SHP77 treated with DMSO at 0.1 percent for 48 hours (cell line): ENCODE data around the gene DPEP2.
"Not testable (repeated sequence)": the region's sequence is repeated elsewhere in the genome, so short reads cannot be mapped to it uniquely, and the experiment has no call there.

Source experiments
- DNase-seq: peaks from one replicate; lab custom pipeline; 2025; lab: John Stamatoyannopoulos, UW

DPEP2 gene

DNA sequence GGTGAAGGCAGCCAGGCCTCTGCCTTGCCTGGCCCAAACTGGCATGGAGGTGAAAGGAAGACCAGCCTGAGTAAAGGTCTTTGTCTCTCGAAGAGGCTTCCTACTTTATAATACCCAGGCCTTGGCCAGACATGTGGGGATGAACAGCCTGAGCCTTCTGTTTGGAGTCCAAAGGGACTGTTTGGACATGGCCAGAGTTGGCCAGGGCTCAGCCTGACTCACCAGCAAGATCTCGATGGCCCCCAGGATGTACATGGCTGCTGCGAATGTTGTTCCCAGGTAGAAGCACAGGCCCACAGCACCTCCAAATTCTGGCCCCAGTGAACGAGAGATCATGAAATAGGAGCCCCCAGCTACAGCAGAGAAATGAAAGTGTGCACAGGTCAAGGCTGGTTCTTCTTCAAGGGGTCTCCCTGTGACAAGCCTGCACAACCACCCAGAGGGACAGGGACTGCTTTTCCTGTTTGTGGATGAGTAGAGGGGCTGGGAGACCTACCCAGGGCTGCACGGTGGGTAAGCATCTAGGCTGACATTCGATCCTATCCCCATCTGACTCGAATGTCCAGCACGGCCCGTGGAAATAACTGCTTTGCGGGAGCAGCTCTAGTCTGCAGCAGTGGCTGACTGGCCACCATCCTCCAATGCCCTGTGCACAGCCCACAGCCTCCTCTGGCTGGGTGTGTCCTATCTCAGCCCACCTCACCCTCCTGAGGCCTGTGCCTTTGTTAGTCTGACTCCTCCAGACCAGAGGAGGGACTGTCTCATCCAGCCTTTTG, 44.7 kb downstream of the DPEP2 start:
- no peak for DNase-seq

DNA sequence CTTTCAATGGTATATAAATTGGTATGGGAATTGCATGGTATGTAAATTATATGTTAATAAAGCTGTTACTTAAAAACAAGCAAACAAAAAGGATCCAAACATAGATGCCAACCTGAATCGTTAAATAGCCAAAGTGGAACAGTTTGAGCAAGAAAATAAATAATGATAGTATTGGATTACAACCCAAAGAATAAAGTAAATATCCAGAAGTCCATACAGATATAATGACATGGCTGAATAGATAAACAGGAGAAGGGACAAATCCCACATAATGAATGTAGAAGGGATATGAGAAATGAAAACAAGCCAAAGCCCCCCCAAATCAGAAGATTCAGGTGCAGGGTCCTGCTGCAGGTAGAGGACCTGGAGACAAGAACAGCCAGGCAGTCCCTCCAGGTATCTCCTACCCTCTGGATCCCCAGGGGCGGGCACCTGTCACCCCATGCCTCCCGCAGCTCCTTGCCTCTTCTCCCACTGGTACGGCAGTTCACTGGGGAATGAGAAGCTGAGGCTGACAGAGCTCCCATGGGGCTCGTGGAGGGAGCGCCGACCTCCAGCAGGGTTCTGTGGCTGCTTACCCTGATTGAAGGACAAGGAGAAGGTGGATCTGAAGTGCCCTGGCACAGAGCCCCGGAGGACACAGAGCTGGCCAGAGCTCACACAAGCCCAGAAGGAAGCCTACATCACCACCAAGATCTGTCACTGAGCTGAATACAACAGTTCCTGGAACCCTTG, 45.5 kb downstream of the DPEP2 start:
- DNase-seq: no peak

DNA sequence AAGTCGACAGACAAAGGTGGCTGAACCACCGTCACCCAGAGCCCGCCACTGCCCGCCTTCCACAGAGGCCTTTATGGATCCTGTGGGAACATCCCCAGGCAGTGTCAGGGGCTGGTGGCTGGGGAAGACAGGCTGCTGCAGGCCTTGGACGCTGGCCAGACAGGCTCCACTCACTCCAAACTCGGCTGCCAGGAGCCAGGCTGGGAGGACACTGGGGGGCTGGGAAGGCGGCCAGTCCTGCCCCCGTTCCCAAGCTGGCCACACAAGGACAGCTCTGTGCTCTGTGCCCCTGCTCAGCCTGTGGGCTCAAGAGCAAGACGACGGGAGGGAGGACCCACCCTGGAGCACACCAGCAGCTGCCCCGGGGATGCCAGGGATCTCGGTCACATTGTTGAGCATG, 47.8 kb downstream of the DPEP2 start:
- no peak for DNase-seq

DNA sequence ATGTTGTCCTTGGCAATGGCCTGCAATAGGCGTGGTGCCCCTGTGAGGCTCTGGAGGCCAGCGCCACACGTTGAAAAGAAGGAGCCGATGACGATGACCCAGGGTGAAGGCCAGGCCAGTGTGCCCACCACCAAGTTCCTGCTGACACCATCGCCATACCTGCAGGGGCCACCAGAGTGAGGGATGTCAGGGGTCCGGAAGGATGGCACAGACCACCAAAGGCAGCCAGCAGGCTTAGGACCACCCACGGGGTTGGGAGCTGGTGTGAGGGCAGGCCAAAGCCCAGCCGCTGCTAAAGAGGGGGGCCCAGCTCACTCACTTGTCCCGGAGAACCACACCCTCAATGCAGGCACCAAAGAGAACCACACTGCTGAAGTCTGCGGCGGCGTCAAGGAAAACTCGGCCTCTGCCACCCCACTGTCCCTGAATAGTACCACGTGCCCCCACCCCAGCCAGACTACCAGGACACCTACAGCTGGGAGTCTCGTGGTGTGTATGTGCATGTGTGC, 48.9 kb downstream of the DPEP2 start:
- DNase-seq: no peak

DNA sequence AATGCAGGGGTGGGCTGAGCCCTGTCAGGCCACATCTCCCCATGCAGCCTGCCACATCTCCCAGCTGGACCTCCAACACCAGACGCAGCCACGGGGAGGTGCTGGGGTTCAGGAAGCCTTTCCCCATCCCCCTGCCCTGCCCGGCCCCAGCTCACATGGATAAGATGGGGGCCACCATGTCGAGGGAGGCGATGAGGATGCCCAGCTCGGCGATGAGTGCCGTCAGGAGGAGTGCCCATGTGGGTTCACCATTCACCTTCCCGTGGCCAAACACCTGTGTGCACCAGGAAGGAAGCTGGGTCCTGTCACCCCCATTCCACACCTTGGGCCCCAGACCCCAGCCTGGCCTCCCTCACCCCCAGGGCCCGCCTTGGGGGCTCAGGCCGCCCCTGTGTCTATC, 49.6 kb downstream of the DPEP2 start:
- DNase-seq: no peak

DNA sequence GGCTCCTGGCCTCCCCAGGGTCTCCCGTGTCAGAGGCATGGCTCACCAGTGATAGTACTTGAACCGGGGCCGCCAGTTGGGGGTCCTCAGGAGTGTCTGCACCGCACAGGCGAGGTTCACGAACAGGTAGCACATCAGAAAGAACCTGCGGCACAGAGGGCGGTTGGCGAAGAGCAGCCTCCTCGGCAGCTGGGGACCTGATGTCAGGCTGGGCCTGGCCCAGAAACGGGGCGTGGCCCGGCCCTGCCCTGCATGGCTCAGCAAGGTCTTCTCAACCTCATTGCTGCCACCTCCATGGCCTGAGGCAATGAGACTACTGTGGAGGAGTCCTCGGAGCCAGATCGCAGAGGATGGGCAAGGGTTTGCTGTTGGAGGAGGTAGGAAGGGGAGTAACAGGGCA, 51.3 kb downstream of the DPEP2 start:
- no peak for DNase-seq

DNA sequence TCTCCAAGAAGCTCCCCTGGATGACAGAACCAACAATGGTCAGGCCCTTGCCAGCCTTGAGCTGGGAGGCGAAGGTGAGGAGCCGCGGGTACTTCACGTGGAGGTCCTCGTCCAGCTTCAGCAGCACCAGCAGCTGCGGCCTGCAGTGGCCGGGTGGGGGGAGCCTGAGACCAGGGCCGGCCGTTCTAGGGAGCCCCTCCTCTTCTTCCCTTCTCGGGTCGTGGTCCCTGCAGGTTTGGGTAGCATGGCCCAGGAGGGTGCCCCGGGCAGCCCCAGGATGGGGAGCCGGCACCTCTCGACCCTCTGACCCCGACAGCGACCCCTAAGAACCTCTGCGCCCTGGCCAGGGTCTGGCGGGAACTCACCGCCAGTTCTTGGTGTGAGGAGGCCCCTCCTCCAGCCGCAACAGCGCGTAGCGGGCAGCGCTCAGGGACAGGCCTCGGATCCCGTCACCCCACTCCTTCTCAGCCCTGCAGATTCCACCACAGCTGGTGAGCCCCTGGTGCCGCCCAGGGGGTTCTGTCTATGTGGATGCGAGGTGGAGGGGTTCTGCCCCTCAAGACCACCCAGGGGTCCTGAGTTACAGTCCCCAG, 52.2 kb downstream of the DPEP2 start:
- DNase-seq: no peak

DNA sequence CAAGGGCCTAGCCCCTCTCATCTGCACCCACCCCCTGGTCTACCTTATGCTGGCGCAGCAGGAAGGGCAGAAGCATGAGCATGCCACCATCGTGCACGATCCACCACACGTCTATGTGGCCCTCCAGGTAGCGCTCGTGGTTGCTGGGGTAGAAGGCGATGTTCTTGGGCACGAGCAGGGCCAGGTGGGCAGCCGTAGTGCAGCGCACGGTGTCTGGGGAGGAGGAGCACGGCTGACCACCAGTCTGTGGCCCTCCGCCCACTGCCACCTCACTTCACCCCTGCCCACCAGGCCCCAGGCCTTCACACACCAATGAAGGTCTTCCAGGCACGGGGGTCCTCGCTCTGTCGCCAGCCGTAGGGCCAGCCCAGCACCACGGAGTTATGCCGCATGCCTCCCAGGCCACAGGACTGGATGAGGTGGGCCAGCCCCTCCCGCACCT, 53.1 kb downstream of the DPEP2 start:
- DNase-seq: no peak

DNA sequence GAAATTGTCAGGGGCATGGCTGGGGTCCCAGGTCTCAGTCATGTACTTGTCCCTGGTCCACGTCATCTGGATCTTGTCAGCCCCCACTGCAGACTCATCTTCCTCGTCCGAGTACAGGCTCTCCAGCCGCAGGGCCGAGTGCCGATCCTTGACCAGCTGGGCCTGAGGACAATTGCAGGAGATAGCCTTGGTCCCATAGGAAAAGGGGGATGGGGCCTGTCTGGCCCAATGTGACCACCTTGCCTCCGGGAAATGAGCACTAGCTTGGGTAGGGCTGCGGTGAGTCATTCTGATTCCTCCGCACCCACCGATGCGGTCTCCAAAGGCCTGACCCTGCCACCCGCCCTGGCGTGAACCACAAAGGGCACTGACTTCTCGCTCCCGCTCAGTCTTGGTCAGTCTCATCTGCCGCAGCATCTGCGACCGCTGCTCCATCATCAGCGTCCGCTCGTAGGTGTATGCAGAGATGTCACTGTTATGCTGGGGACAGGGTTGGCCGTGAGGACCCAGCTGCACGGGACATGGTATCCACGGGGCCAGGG, 53.8 kb downstream of the DPEP2 start:
- no peak for DNase-seq

DNA sequence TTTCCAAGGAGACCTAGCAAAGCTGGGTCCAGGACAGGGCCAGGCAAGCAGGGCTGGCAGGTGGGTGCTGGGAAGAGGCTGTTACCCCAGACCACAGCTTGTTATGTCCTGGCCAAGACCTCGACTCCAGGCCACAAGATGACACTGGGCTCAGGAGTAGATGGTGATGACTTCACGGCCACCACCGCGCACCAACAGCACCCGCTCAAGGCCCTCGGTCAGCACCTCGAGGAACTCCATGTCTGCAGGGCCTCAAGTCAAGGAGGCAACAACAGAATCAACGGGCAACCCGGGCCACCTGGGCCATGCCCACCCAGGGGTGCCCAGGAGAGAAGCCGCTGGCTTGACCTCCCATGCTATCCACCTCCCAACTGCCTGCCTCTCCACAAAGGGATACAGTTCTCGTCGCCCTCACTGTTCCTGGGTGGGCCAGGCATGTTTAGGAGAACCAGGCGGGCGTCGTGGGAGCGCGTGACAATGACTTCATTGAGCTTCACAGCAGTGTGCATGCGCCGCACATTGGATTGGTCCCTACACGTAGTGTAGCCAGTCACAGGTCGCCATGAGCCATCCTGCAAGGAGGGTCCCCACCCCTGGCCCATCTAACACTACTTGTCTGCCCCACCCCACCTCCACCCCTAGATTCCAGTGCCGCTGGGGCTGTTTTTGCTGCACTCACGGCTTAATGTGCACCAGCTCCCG, 54.4 kb downstream of the DPEP2 start:
- no peak for DNase-seq

DNA sequence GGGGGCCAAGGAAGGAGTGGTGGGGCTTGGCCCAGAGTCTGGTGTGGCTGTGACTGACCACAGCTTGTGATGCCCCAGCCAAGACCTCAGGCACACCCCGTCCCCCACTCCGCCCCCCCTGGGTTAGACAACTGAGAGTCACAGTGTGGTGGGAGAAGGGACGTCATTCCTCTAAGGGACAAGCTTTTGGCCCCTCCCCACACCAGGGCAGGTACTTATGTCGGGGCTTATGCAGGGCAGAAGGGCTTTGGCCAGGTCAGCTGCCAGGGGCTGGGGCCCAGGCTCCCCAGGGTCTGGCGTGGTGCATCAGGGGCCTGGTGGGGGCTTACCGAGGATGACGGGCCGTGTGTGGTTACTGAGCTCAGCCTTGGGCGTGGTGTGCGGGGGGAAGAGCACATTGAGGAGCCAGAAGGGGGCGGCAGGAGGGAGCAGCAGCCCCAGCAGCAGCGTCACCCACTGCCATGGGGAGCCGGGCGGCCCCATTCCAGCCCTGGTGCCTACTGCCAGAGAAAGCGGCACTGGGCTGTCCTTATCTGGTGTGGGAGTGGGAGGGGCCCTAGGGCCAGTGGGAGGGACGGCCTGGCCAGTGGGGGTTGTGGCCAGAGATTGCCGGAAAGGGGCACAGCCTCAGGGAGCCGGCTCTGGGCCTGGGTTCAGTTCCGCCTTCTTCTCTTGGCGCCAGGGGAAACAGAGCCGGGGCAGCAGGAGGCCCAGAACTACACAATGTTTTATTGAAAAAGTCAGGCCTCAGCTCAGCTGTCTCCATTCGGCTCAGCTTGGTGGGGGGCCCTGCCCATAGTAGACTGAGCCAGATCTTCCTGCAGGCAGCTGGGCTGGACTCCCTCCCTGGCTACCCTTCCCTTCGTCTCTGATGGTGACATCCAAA, 55.4 kb downstream of the DPEP2 start, which contains the start of gene LCAT:
Gene LCAT, minus strand, starts transcription at position 502 of the 886 bp plus-strand sequence. Its CDS starts 19 bp downstream, at position 483.
- DNase-seq: no peak

DNA sequence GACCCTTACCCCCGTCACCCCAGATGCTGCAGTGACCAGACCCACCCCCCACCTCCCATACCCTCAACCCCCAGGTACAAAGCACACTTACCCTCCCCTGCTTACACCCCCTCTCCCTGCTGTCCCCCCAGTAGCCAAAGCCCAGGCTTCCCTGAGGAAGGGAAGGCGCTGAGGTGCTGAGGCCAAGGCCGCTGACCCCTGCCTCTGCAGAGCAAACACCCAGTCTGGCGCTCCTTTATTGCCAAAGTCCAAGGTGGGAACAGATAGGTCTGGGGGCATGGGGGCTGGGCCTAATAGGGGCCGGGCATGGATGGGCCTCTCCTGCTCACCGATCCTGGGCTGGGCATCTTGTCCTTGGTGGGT, 56.0 kb downstream of the DPEP2 start:
- no peak for DNase-seq

DNA sequence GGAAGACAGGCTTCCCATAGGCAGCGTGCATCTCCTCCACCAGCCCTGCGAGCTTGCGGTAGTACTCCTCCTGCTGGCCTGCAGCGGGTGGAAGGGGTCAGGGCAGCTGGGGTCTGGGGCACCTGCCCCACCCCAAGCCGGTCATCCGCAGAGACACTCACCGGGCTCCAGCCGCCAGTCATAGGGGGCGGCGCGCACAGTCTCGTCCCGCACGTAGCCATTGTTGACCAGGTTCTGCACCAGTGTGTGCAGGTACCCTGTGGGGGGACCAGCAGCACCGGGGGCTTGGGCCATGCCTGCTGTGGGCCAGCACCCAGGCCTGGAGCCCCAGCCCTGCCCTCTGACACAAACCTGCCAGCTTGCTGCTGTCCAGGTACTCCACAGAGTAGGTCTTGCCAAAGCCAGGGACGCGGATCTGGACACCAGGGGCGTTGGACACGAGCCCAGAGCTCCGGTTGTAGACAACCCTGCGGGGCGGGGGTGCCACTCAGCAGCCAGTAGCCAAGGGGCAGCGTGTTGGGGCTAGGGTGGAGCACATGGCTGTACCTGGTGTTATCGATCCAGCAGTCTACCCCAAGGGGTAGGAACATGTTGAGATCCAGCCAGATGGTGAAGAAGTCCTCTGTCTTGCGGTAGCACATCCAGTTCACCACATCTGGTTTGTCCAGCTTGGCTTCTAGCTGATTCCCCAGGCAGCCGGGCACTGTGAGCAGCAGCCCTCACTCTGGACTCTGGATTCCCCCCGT, 56.6 kb downstream of the DPEP2 start:
- DNase-seq: no peak

DNA sequence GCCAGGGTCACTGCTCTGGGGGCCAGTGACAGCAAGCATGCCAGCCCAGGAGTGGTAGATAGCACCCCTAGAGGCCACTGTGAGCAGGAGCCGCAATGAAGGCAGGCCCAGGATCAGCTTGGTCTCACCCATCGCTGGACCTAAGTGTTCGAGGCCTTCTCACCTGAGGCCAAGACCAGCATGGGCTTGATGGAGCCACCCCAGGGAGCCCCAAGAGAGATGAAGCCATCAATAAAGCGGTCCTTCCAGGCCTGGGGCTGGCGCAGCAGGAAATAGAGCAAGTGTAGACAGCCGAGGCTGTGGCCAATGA, 57.1 kb downstream of the DPEP2 start:
- no peak for DNase-seq

DNA sequence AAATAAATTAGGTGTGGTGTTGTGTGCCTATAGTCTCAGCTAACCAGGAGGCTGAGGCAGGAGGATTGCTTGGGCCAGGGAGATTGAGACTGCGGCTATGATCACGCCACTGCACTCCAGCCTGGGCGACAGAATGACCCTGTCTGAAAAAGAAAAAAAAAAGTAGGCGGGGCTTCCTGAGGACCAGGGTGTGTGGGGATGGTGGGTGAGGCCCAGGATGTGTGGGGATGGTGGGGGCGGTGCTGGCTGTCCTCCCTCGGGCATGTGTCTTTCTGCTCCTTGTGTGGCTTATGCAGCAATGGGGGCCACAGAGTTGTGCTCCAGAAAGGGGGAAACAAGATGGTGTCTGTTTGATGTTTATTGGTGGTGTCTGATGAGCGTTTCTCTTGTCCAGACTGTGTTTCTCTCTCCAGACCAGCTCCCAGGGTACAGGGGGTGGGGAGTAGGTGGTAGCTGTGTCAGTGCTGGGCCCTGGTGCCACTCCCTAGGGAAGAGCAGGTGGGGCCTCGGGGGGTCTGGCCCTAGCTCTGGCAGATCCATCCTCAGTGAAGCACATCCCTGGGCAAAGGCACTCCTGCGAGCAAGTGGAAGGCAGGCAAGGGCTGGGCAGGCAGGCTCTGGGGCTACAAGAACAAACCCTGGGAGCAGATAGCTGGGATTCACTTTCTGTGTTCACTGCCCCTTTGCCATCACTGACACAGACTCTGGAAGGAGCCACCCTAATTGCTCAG, 57.6 kb downstream of the DPEP2 start:
- DNase-seq: no peak

DNA sequence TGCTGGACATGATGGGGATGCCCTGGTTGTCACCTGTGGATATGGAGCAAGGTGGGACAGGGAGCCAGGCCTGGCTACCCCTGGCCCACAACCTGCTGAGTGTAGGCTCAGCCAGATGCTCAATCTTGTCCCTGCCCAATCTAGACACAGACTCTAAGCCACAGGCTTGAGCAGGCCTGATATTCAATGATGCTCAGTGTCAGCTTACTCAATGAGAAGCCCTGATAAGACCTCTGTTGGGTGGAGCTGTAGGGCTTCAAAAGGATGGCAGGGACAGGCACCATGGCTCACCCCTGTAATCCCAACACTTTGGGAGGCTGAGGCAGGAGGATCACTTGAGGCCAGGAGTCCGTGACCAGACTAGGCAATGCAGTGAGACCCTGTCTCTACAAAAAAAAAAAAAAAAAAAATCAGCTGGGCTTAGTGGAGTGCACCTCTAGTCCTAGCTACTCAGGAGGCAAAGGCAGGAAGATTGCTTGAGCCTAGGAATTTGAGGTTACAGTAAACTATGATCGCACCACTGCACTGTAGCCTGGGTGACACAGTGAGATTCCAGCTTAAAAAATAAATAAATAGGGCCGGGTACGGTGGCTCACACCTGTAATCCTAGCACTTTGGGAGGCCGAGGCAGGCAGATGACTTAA, 58.7 kb downstream of the DPEP2 start:
- no peak for DNase-seq

DNA sequence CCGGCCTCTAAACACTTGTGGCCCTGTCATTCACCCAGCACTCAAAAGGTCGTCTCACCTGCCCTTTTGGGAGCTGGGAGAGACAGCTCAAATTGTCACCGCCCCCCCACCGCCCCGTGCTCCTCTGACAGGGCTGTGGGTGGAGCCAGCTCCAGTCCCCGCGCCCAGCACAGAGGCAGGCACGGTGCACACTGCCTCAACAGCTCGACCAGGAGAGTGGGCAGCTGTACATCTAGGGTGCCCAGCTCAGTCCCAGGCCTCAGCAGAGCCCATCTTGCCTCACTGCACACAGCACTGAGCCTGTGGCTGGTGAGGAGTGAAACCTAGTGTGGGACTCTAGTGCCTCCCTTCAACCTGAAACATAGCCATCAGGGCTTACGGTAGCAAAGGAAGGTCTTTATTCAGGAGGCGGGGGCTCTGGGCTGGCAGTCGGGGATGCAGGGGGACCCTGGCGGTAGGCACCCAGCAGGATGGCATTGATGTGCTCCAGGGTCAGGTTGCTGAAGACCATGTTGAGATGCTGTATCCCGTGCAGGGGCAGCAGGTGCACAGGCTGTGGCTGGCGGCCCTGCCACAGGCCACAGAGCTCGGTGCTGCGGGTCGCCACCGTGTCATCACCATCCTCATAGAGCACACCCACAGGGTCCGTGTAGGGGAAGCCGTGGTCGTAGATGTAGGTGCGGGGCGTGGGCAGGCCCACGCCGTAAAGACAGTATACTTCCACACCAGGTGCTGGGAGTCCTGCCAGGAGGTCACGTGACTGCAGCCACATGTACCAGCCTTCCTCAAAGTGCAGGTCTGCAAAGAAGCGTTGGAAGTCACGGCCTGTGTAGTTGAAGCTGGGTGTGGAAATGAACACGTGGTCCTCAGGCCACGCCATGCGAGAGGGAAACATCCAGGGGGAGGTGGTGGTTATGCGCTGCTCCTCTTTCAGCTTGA, 59.5 kb downstream of the DPEP2 start:
- DNase-seq: no peak

DNA sequence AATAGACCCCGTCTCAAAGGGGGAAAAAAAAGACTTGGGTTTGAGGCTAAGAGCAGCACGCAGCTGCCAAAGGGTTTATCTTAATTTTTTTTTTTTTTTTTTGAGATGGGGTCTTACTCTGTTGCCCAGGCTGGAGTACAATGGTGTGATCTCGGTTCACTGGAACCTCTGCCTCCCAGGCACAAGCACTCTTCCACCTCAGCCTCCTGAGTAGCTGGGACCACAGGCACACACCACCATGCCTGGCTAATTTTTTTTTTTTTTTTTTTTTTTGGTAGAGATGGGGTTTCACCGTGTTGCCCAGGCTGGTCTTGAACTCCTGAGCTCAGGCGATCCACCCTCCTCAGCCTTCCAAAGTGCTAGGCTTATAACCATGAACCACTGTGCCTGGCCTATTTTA, 61.6 kb downstream of the DPEP2 start:
- DNase-seq: not testable (repeated sequence)
